Calu3 (cell line): ENCODE data around the gene SH3RF3. TPM values are rescaled to one million over a fixed set of nuclear protein-coding genes. Genes with fewer than 3 reads are reported as not detected.

Experiments
- BruUV-seq: library from RNA; stranded (reverse); fragments of 400-500 nt; replicated peaks from 2 replicates; lab custom pipeline; 2021; lab: Mats Ljungman, UMichigan
- CTCF ChIA-PET: fragments of 300-600 bp; sonication (Branson Sonifier 250); formaldehyde crosslinking; loops from one replicate; lab custom pipeline; 2022; ENCODE audit warnings: antibody characterized with exemption; lab: Charles Lee
- DNase-seq: peaks from one replicate; pipeline ENCODE4 v3.0.0; 2022
- H3K27ac Mint-ChIP-seq: one replicate; pipeline ENCODE4 v1.8.0; 2022; ENCODE audit warnings: mixed read lengths; ENCODE audit not compliant: unreplicated experiment
- H3K27me3 Mint-ChIP-seq: one replicate; pipeline ENCODE4 v1.8.0; 2022; ENCODE audit warnings: mixed read lengths; ENCODE audit not compliant: unreplicated experiment
- H3K36me3 Mint-ChIP-seq: one replicate; pipeline ENCODE4 v1.8.0; 2022; ENCODE audit warnings: mild to moderate bottlenecking, moderate library complexity, mixed read lengths; ENCODE audit not compliant: insufficient read depth, unreplicated experiment
- H3K4me1 Mint-ChIP-seq: one replicate; pipeline ENCODE4 v1.8.0; 2022; ENCODE audit warnings: mild to moderate bottlenecking, low read depth, mixed read lengths; ENCODE audit not compliant: unreplicated experiment
- H3K4me3 Mint-ChIP-seq: one replicate; pipeline ENCODE4 v1.8.0; 2022; ENCODE audit warnings: mild to moderate bottlenecking, low read depth, moderate library complexity, mixed read lengths; ENCODE audit not compliant: unreplicated experiment
- H3K9me3 Mint-ChIP-seq: one replicate; pipeline ENCODE4 v1.8.0; 2022; ENCODE audit warnings: low read depth, mixed read lengths; ENCODE audit not compliant: unreplicated experiment
- intact Hi-C: fragments of 100-400 bp; cut with micrococcal nuclease; formaldehyde crosslinking; loops from one replicate; pipeline ENCODE4 v1.10.0; 2022; ENCODE audit not compliant: unreplicated experiment
- total RNA-seq: library from RNA; stranded (reverse); gene quantifications from 2 replicates; pipeline ENCODE4 v1.2.3, GENCODE V29; 2022
- TF ChIP-seq, protein P1 (sequence below): fragments of 200-600 bp; IDR thresholded peaks from one replicate; pipeline ENCODE4 v1.8.0; 2022; ENCODE audit warnings: antibody characterized with exemption; ENCODE audit not compliant: unreplicated experiment

SH3RF3 gene
- total RNA-seq, 1 experiment from 2014 or later: 0.17 TPM

GRCh38 chr2:109256111-109256510 is 127.1 kb downstream of the SH3RF3 start:
- peaks cover 69% of the 10 kb centered on the region for H3K27me3 Mint-ChIP-seq
- H3K27ac Mint-ChIP-seq: no peak overlapping the region
- CTCF ChIA-PET: interaction anchor here (0.6 kb wide), 1 partner anchor 296 kb away, joined by 4 read pairs; no protein-coding TSS in a partner anchor
- H3K9me3 Mint-ChIP-seq: no peaks in the 10 kb centered on the region
- no peak overlapping the region for H3K4me3 Mint-ChIP-seq
- intact Hi-C loops: no loop called here
- no peaks in the 10 kb centered on the region for H3K36me3 Mint-ChIP-seq
- no TSS peak for BruUV-seq
- H3K4me1 Mint-ChIP-seq: no peaks in the 10 kb centered on the region
- TF ChIP-seq, protein P1, sequence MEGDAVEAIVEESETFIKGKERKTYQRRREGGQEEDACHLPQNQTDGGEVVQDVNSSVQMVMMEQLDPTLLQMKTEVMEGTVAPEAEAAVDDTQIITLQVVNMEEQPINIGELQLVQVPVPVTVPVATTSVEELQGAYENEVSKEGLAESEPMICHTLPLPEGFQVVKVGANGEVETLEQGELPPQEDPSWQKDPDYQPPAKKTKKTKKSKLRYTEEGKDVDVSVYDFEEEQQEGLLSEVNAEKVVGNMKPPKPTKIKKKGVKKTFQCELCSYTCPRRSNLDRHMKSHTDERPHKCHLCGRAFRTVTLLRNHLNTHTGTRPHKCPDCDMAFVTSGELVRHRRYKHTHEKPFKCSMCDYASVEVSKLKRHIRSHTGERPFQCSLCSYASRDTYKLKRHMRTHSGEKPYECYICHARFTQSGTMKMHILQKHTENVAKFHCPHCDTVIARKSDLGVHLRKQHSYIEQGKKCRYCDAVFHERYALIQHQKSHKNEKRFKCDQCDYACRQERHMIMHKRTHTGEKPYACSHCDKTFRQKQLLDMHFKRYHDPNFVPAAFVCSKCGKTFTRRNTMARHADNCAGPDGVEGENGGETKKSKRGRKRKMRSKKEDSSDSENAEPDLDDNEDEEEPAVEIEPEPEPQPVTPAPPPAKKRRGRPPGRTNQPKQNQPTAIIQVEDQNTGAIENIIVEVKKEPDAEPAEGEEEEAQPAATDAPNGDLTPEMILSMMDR: no peak
- no peak for DNase-seq

GRCh38 chr2:109256921-109257320 is 127.9 kb downstream of the SH3RF3 start:
- no peak for DNase-seq
- Mint-ChIP-seq H3K9me3 (no peaks in the 10 kb centered on the region), H3K27me3 (peaks cover 74% of the 10 kb centered on the region), H3K4me3 (no peak overlapping the region), H3K4me1 (no peaks in the 10 kb centered on the region), H3K36me3 (no peaks in the 10 kb centered on the region), H3K27ac (no peak overlapping the region)
- no TSS peak for BruUV-seq
- TF ChIP-seq, protein P1: no peak
- intact Hi-C loops: no loop called here
- CTCF ChIA-PET: no interaction called here

- Mint-ChIP-seq H3K4me3 (no peak overlapping the region), H3K27ac (no peak overlapping the region), H3K9me3 (no peaks in the 10 kb centered on the region), H3K27me3 (peaks cover 74% of the 10 kb centered on the region), H3K4me1 (no peaks in the 10 kb centered on the region), H3K36me3 (no peaks in the 10 kb centered on the region)
- CTCF ChIA-PET: no interaction called here
- intact Hi-C loops: no loop called here
- TF ChIP-seq, protein P1: no peak
- no peak for DNase-seq
- no TSS peak for BruUV-seq
Observed at GRCh38 chr2:109257653-109258052, 128.6 kb downstream of the SH3RF3 start.

DNA sequence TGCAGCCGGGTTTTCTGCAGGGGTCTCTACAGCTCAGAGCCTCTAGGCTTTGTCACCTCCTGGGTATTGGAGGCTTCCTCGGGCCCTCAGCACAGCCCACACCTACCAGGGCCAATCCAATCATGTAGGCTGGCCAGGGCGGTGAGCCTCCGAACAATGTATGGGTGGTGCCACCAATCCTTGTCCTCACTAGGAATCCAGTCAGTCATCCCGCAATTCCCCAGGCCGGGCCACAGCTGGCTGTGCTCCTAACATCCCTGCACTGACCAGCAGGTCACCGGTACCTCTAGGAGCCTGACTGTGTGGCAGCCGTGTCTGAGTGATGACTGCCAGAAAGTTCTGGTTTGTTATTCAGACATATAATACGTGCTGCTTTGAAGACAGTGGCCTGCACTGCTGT is 129.4 kb downstream of the SH3RF3 start:
- no peaks in the 10 kb centered on the region for H3K36me3 Mint-ChIP-seq
- no peak for DNase-seq
- H3K4me3 Mint-ChIP-seq: no peak overlapping the region
- H3K9me3 Mint-ChIP-seq: no peaks in the 10 kb centered on the region
- intact Hi-C loops: no loop called here
- BruUV-seq: no TSS peak
- H3K27me3 Mint-ChIP-seq: peaks cover 74% of the 10 kb centered on the region
- TF ChIP-seq, protein P1: no peak
- H3K27ac Mint-ChIP-seq: no peak overlapping the region
- CTCF ChIA-PET: no interaction called here
- no peaks in the 10 kb centered on the region for H3K4me1 Mint-ChIP-seq
